ENCODE measurements around the gene TBC1D9. TPM values are rescaled to one million over a fixed set of nuclear protein-coding genes. Genes with fewer than 3 reads are reported as not detected.

TBC1D9 gene
- total RNA-seq, 1 experiment from 2014 or later = 9.5 TPM

DNA sequence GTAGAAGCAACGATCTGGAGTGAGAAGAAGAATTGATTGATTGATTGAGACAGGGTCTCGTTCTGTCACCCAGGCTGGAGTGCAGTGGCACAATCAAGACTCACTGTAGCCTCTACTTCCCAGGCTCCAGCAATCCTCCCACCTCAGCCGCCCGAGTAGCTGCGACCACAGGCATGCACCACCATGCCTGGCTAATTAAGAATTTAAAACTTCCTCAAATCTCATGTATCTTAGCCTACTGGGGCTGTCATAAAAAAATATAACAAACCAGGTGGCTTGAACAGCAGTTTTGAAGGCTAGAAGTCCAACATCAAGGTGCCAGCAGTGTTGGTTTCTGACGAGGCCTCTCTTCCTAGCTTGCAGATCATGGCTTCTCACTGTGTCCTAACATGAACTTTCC, 18.3 kb upstream of the TBC1D9 start (continued):
- no peak for TF ChIP-seq ZBTB33 (IDR thresholded peaks at IDR 0.05; ENCODE audit: extremely low read depth, insufficient replicate concordance, low read length)
- TF ChIP-seq YY1 (IDR thresholded peaks at IDR 0.05; ENCODE audit: extremely low read depth, insufficient replicate concordance, low read depth, low read length) = no peak
- TF ChIP-seq, protein P1, sequence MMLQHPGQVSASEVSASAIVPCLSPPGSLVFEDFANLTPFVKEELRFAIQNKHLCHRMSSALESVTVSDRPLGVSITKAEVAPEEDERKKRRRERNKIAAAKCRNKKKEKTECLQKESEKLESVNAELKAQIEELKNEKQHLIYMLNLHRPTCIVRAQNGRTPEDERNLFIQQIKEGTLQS (IDR thresholded peaks at IDR 0.05) = no peak
- TF ChIP-seq SP1 (IDR thresholded peaks at IDR 0.05; ENCODE audit: low read depth) = no peak
- TF ChIP-seq, protein P2, sequence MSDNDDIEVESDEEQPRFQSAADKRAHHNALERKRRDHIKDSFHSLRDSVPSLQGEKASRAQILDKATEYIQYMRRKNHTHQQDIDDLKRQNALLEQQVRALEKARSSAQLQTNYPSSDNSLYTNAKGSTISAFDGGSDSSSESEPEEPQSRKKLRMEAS (IDR thresholded peaks at IDR 0.05) = no peak
- TF ChIP-seq TCF7L2 (IDR thresholded peaks at IDR 0.05; ENCODE audit: borderline replicate concordance, extremely low read depth, insufficient read depth, insufficient read length) = no peak
- no peak for TF ChIP-seq CBX3 (IDR thresholded peaks at IDR 0.05; ENCODE audit: low read depth)
- TF ChIP-seq EZH2 (IDR thresholded peaks at IDR 0.05) = no peak
- TF ChIP-seq SIN3A (IDR thresholded peaks at IDR 0.05; ENCODE audit: low read depth) = no peak
- TF ChIP-seq ELF1 (IDR thresholded peaks at IDR 0.05; ENCODE audit: borderline replicate concordance, low read depth) = no peak

GRCh38 chr4:140769209-140769608, 13.0 kb upstream of the TBC1D9 start:
- intact Hi-C loops (cut with micrococcal nuclease) = no loop called here
- ChIA-PET CTCF (no interaction called here), RAD21 (ENCODE audit: low non-redundant PET in 1 of 2, low total read pairs in 2 of 2, uncharacterized antibody in 2 of 2, unreplicated experiment in 2 of 2) (no interaction called here), POLR2A (no interaction called here)
- no peak overlapping the region for H2AFZ ChIP-seq (ENCODE audit: low read depth, low read length, poor library complexity, severe bottlenecking)
- H3K27ac ChIP-seq (ENCODE audit: low read depth, low read length) = no peak overlapping the region
- no peaks in the 10 kb centered on the region for H3K9me2 ChIP-seq (ENCODE audit: insufficient read depth)
- no TSS peak for BruUV-seq (replicated peaks)
- no peaks in the 10 kb centered on the region for H4K20me1 ChIP-seq (ENCODE audit: insufficient read depth)
- H3K4me3 ChIP-seq (replicated peaks in 1 of 2; ENCODE audit: low read depth in 1 of 2, low read length in 2 of 2) = no peak overlapping the region
- TF ChIP-seq EZH2 (IDR thresholded peaks at IDR 0.05) (no peak), CBX3 (IDR thresholded peaks at IDR 0.05; ENCODE audit: low read depth) (no peak), TCF7L2 (IDR thresholded peaks at IDR 0.05; ENCODE audit: borderline replicate concordance, extremely low read depth, insufficient read depth, insufficient read length) (no peak)
- H3K79me2 ChIP-seq (ENCODE audit: insufficient read depth, low read length) = no peaks in the 10 kb centered on the region
- H3K9ac ChIP-seq (ENCODE audit: low read length) = no peak overlapping the region
- no peak overlapping the region for H3K4me2 ChIP-seq (ENCODE audit: low read length)
- ATAC-seq (no peak), DNase-seq (ENCODE audit: low read depth, low spot score) (no peak)
- H3K4me1 ChIP-seq (ENCODE audit: control insufficient read depth in 1 of 2, insufficient read depth in 2 of 2, low read length in 2 of 2) = no peaks in the 10 kb centered on the region
- H3K9me3 ChIP-seq (ENCODE audit: control insufficient read depth in 1 of 2, insufficient read depth in 1 of 2, low read depth in 1 of 2, low read length in 2 of 2) = no peaks in the 10 kb centered on the region
- no peaks in the 10 kb centered on the region for H3K27me3 ChIP-seq (ENCODE audit: insufficient read depth, low read length)
- H3K36me3 ChIP-seq (ENCODE audit: control insufficient read depth in 1 of 2, insufficient read depth in 2 of 2, low read length in 2 of 2) = no peaks in the 10 kb centered on the region
